GM21825 (cell line): ENCODE results near the gene IL16.

Experiments used
- ATAC-seq: cut with Tn5 transposase; IDR thresholded peaks from one replicate; pipeline ENCODE4 v1.9.1; 2021; ENCODE audit warnings: mild to moderate bottlenecking, moderate library complexity; ENCODE audit not compliant: unreplicated experiment

The IL16 gene

DNA sequence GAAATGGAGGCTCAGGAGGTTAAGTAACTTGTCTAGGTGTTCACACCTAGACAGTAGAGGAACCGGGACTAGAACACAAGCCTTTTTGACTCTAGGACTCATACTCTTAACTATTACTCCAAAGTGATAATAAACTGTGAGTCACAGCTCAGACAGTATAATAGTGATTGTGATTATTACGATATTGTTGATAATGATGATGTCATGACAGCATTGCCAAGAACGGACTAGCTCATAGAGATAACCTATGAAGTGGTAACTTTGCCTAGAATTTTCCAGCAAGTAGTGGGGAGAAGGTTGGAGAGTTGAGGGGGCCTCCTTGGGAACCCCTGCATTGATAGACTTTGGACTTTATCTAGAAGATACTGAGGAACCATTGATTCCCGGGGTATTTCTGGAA, 93.2 kb downstream of the IL16 start:
- no peak for ATAC-seq

DNA sequence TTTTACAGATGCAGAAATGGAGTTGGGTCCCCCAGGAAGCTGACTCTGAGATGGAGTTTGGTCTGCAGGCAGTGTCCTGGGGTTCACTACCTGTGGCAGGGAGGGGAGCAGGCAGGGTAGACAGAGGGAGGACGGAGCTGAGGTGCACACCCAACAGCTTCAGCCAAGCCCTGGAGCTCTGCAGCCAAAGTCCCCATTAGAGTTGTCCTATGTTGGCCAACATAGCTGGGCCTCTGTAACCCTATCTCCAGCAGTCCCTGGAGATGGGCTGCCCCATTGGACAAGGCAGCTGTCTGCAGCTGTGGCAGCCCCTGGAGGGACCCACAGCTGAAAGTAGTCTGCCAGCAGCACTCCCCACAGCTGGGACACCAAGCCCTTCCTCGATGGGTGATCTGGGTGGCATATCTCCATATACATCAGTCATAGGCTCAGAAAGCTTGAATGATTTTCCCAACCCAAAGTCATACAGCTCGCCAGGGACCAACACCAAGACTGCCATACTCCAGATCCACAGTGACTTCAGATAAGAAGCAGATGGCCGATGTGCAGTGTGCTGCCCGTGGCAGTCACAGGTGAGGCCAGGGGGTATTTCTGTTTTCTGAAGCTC, 95.3 kb downstream of the IL16 start:
- ATAC-seq, result no peak

DNA sequence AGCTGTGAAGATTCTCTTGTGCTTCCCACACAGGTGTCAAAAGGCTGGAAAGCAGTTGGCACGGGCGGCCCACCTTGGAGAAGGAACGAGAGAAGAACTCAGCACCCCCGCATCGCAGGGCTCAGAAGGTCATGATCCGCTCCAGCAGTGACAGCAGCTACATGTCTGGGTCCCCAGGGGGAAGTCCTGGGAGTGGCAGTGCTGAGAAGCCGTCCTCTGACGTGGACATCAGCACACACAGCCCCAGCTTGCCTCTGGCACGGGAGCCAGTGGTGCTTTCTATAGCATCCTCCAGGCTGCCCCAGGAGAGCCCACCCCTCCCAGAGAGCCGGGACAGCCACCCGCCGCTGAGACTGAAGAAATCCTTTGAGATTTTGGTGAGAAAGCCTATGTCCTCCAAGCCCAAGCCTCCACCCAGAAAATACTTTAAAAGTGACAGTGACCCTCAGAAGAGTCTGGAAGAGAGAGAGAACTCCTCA, 95.9 kb downstream of the IL16 start:
- ATAC-seq, result peak; percentile 39

DNA sequence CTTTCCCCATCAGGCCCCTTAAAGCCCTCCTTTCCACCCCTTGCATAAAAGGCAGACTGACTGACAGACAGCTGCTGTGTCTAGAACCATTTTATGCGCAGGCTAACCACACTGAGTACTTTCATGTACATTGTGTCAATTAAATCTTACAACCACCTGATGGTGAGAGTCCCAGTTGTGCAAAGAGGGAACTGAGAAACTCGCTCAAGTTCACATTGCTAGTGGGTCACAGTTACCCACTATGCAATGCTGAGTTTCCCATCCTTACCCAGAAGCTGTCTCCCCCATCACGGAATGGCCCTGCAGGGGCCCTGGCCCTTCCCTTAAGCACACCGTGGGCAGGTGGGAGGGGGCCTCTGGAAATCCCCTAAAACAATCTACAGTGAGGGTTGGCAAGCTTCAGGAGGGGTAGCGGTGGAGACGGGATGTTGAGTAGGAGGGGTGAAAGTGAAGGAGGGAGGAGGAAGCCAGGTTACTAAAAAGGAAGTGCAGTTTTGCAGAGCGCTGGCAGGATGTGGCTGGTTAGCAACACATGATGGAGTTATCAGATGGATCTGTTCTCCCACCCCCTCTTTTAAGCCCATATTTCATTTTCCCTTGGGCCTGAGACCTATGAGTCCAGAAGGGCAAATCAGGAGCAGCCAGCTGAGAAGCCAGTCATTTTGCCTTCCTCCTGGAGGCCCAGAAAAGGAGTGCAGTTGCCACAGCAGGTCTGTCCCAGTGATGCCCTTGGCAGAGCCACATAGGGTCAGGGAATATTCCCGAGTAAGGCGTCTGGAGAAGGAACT, 97.2 kb downstream of the IL16 start:
- ATAC-seq, result peak; percentile 49

DNA sequence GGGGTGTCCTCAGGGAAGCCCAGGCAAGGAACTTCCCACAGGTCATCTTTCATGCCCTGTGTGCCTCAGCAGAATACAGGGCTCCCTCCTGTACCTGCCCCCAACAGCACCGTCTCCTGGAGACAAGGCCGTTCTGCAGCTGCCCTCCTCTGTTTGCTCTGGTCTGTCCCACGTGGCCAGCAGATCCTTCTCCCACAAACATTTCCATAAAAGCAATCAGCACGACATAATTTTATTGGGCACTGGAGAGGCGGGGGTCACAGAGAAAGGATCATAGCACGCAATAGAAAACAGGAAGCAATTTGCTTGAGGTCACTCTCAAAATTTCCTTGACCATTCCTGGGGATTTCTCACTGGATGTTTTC, 97.8 kb downstream of the IL16 start:
- no peak for ATAC-seq

DNA sequence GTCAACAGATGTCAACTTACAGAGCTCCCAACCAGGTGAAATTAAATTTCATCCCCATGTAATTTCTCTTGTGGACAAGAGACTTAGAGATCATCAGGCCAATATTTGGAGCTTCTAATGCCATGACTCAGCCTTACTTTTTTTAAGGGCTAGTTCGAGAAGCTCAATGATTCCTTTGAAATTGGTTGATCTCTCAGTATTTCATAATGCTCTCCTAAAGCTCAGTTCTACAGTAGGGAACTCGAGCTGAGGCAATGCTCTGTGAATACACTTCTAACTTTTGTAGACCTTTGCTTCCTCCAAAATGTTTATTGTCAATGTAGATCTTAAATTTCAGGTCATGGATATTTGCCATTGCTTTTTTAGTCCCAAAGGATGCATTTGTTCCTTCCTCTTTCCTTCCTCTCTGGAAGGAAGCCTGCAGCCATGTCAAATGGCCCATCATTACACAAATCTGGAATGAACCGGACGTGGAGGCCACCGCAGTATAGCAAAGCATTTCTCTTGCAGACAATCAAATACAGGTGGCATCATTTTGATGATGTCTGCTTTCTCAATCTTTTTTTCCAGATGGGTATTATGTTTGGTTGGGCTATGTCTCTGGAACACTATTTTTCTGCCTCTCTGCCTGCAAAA, 98.9 kb downstream of the IL16 start:
- ATAC-seq, result no peak

DNA sequence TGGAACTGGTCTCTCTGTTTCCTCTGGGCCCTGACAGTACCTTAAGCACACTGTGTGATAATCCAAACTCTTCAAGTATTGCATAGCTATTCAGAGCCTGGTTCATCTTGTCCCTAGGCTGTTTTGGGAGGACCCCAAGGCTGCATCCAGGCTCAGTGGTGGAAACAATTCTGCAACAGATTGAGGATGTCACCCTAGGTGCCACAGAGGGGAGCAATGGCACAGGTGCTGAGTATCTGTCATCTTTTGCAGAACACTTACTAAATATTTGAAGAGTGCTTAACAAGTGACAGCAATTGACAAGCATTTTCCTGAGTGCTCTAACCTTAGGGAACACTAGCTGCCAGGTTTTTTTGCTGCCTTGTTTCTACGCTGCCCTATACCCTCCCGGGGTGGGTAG, 99.5 kb downstream of the IL16 start:
- ATAC-seq, result no peak

DNA sequence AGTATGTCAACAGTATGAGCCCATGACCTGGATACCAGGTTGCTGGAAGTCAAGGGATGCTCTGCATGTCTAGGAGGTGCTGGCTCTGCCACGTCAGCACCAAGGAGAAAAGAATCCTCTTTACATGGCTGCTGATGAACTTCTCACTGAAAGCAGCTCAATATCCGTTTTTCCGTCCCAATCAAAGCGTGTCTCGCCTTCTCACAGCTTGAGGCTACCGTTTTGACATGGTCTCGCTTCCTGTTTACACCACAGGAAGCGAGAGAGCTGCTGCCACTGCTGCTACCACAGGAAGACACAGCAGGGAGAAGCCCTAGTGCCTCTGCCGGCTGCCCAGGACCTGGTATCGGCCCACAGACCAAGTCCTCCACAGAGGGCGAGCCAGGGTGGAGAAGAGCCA, 100.0 kb downstream of the IL16 start:
- ATAC-seq, result peak; percentile 43

DNA sequence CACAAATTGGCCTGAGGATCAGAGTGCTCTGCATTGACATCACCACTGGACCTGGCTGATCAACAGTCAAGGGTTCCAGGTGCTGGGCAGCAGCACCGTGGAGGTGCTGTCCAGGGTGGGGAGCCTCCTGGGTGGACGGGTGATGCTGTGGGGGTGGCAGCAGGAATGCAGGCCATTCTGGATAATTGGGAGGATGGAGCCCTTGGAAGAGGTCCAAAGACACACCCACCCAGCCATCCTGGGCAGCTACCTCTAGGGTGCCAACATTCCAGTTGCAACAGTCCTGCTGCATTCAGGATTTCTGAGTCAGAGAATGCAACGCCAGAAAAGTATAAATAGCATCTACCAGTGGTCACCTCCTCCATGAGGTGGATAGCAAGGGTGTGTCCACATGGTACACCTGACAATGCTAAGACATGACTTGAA, 100.5 kb downstream of the IL16 start:
- no peak for ATAC-seq

DNA sequence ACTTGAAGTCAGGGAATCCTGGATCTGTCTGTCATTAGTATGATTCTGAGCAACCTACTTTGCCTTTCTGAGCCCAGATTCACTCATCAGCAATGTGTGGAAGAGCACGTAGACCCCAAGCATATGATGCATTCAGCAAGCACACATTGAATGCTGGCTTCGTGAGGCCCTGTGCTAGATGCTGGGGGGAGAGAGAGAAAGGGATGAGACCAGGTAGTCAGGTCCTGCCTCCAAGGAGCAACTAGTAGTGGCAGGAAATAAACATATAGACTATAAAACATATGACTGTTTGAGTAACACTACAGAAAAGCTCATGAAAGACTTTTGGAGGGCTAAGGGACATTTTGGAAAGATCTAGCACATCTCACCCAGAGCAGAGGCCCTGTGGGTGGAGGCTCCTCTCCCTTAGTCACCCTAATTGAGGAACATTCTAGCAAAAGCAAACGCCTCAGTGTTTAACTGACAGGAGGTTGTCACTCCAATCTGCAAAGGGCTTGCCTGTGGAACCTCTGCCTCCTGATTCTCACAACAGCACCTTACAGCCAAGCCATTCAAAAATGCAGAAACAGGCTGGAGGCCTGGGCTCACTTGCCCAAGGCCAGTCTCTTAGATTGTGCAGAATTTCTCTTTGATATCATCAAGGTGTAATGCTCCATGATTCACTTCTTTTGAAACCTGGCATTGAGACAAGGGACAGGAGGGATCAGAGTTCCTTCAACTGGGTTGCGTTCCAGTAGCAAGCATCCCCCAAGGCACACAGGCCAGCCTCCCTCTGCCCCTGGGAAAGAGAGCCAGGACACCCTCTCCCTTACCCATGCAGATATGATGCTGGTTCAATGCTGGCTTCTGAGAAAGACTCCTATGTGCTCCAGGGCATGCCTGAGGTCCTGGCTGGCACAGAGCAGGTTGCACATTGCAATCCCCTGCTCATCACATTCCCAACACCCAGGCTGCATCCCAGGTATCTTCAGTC, 101.2 kb downstream of the IL16 start:
- ATAC-seq, result no peak

DNA sequence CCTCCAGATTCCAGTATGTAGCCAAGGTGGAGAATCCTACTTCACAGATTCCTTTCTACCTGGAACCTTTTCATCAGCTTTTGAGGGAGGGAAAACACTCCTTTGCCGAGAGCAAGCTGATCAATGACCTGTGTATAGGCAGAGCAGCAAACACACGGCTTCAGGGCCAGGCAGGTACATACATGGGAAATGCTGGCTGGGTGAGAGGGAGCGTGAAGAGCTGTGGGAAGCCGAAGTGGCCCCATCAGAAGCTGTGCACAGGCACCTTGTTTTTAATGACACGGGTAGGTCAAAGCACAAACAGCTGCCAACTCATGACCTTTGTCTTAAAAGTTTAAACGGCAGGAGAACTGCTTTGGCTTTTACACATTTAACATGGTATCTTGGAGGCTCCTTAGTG, 101.9 kb downstream of the IL16 start:
- ATAC-seq, result no peak

DNA sequence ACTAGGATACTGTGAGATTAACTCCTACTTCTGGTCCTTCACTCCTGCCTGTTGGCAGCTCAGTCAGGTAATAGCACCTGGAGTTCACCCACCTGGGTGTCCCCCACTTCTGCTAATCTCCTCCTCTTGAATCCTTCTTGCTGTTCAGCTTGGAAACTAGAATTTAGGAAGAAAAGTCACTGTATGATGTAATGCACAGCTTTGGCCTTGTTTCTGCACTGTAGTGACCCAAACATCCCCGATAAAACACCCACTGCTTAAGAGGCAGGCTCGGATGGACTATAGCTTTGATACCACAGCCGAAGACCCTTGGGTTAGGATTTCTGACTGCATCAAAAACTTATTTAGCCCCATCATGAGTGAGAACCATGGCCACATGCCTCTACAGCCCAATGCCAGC, 102.5 kb downstream of the IL16 start:
- ATAC-seq, result no peak

DNA sequence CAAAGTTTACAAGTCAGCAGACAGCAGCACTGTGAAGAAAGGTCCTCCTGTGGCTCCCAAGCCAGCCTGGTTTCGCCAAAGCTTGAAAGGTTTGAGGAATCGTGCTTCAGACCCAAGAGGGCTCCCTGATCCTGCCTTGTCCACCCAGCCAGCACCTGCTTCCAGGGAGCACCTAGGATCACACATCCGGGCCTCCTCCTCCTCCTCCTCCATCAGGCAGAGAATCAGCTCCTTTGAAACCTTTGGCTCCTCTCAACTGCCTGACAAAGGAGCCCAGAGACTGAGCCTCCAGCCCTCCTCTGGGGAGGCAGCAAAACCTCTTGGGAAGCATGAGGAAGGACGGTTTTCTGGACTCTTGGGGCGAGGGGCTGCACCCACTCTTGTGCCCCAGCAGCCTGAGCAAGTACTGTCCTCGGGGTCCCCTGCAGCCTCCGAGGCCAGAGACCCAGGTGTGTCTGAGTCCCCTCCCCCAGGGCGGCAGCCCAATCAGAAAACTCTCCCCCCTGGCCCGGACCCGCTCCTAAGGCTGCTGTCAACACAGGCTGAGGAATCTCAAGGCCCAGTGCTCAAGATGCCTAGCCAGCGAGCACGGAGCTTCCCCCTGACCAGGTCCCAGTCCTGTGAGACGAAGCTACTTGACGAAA, 103.1 kb downstream of the IL16 start:
- ATAC-seq, result no peak

DNA sequence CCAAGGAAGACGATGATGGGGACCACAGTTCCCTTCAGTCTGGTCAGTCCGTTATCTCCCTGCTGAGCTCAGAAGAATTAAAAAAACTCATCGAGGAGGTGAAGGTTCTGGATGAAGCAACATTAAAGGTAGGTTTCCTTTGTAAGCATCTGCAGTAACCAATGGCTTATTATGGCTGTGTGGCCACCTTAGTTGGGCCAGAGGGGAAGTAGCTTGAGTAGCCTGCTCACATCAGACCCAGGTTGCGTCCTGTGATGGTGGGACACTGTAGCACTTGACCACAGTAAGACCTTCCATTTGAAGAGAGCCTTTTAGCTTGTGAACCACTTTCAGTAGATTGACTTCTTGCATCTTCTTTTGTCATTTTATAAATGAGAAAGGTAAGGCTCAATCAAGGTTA, 104.7 kb downstream of the IL16 start:
- peak; percentile 2 for ATAC-seq

DNA sequence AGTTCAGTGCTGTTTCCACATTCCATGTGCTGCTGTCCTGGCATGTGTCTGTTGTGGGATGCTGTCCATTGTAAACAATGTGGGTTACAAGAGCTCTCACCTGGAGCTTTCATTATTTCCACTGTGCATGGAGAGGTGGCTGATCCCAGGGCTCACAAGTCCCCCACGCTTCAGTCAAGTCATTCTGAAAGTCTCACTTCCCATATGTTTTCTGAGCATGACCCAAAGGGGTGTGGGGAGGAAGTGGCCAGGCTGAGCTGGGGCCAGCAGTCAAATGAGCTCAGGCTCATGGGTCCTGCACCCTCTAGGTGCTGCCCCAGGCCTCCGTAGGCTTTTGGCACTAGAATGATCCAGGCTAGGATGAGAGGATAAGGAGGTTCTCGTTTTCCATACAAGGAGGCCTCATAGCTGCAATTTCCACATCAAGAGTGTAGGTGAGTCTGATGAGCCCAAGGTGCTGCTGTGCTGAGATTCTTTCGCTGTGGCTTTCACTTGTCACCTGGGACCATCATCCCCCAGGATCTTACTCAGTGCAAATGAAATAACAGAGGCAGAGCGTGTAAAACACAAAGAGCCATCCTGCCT, 105.2 kb downstream of the IL16 start:
- peak; percentile 67 for ATAC-seq

DNA sequence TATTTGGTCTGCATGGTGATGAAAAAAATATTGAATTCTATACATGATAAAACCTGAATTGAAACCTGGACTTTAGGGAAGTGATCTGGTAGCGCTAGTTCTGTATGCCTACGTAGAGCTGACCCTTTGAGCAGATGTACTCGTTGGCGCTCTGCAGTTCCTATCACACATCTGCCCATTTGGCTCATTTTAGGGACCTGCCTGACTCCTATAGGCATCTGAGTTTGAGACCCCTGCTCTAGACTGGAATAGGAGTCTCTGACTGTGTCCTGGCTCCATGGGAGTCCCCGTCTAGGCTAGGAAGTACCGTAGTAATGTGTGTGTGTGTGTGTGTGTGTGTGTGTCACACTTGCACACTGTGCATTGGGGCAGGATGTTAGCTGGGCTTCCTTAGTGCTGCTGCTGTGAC, 106.0 kb downstream of the IL16 start:
- no peak for ATAC-seq

DNA sequence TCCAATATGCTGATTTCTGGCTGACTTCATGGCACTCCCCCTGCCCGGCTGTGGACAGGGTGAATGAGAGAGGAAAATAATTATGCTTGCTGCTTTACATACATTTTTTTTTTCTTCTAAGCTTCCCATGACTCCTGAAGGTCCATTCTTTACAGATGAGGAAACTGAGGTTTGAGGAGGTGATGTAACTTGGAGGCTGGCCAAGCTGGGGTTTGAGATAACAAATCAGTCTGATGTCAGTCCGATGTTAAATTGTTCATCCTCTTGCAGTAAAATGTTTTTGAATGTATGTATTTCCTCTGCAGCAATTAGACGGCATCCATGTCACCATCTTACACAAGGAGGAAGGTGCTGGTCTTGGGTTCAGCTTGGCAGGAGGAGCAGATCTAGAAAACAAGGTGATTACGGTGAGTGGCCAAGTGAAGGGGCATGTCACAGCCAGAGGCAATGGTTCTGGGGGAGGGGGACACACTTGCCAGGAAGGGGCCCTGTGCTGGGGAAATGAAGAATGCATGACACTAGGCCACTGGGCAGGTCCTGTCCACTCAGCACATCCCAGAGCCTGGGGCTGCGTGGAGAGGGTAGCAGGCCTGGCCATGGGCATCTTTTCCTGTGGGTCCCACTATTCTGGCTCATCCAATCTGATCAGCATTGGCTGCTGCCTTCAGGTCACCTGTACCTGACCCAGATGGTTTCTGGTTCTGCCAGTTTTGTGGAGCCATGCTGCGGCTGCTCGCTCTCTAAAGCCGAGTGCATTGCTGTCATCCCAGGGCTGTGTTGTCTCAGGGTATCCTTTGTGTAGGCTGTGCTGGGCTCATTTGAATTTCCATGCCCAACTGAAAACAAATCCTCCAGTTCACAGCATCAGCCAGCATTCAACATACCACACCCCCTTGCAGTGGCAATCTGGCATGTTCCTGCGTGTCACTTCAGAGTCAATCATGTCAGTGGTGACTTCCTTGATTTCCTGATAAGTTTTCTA, 106.9 kb downstream of the IL16 start:
- no peak for ATAC-seq

DNA sequence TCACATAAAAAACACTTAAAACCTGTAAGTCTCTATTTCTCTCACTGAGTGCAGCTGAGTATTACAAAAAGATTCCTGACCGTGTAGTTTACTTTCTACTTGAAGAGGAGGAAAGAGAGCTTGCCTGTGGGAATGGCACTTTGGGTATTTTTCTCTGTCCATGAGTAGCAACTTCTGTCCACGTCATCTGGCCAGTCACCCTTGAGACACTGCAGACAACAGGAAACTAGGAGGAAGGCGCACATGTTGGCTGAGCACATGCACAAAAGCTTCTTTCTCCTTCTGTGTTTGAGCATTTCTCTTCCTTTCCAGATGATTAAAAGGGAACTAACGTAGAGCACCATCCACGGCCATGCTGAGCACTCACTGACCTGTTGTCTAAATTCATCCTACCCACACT, 107.5 kb downstream of the IL16 start:
- ATAC-seq, result no peak

DNA sequence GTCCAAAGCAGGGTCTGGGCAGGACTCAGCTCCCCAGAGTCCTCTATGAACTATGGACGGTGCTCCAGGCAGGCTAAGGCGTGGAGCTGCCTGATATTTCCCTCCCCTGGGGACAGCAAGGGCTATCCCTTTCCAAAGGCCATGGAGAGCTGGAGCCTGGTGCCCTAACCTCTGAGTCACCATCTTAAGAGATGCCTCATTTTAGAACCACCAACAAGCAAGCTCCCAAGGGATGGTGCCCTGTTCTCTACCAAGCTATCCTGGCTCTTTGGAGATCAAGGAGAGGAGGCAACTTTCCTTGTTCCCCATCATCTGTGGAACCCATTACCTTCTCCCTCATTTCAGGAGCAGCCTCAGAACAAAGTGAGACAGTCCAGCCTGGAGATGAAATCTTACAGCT, 111.6 kb downstream of the IL16 start:
- ATAC-seq, result no peak
